Renal cortex interstitium (tissue), 11 donors: Measurements from ENCODE around the gene THEMIS. TPM values are rescaled to one million over a fixed set of nuclear protein-coding genes. Genes with fewer than 3 reads are reported as not detected.
A peak's percentile ranks its signal among the peaks of the same experiment; 100 is the strongest.
"Not testable (repeated sequence)": the region's sequence is repeated elsewhere in the genome, so short reads cannot be mapped to it uniquely, and the experiment has no call there.

Experiments
- DNase-seq, 11 donors: peaks; one replicate each; pipeline ENCODE4 v3.0.0-alpha.2; 2013; ENCODE audit warnings: low read depth in 9 of 11, low spot score in 4 of 11; ENCODE audit errors: extremely low read depth in 1 of 11
- polyA plus RNA-seq, 3 donors: library from polyadenylated mRNA; unstranded; fragments of 120-200 nt; gene quantifications; one replicate each; pipeline ENCODE4 v1.2.1, GENCODE V29; 2013; ENCODE audit not compliant: insufficient read length in 3 of 3

Gene THEMIS
- polyA plus RNA-seq, 3 donors = not detected

- DNase-seq = no peak
These were observed 17.9 kb upstream of the THEMIS start for GRCh38 chr6:127918506-127919427.

DNA sequence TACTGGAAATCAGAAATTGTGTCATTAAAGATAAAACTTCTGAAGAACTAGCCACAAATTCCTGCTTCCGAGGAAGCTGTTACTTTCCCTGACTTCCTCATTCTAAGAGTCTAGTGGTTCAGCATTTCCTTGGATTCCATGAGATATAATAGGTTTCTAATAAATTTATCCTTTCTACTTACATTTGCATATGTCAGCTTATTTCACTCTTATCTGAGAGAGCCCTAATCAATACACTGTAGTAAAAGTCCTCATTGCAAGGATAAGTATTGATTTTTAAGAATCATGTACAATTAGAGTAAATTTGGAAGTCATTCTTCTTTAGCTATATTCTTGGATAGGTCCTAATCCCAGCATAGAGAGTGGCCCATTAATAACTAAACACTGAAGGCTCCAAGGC is 16.9 kb upstream of the THEMIS start:
- DNase-seq = no peak

DNA sequence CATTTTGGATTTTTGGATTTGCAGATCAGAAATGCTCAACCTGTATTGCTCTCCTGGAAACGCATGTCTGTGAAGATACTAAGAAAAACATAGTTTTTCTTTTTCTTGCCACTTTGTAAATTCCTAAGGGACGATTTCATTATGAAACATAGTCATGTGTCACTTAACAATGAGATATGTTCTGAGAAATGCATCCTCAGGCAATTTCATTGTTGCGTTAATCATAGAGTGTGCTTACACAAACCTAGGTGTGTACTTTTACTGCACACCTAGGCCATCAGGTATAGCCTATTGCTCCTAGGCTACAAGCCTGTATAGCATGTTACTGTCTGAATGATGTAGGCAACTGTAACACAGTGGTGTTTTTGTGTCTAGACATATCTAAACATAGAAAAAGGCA is 13.4 kb upstream of the THEMIS start:
- no peak for DNase-seq

- no peak for DNase-seq
These were observed 12.1 kb upstream of the THEMIS start for GRCh38 chr6:127912914-127913313.

DNA sequence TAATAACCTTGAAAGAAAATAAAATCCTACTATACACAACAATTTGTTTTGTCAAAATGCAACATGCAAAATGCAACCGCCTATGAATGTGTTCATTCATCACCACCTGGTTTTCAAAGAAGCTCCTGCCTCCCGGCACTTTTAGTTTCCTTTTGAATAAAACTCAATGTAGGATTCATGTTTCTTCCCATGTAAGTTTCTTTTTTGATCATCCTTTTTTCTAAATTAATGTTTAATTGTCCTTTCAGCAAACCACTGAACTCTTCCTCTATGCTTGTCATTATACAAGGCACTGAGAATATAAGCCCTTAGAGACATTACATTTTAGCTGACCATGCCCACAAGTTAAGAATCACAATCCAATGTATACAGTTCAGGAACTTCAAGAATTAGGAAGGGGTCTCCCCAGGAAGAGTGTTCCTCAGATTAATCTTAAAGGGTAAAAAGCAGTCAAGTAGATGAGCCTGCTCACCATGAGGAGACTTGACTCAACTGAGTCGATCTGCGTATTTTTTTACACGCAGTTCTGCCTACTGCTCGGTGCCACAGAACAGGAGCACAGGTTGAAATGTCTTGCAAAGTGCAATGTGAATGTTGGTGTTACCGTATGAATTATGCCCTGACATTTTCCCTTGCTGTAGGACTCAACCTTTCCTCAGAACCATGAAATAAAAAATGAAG is 7.2 kb upstream of the THEMIS start:
- no peak for DNase-seq

DNA sequence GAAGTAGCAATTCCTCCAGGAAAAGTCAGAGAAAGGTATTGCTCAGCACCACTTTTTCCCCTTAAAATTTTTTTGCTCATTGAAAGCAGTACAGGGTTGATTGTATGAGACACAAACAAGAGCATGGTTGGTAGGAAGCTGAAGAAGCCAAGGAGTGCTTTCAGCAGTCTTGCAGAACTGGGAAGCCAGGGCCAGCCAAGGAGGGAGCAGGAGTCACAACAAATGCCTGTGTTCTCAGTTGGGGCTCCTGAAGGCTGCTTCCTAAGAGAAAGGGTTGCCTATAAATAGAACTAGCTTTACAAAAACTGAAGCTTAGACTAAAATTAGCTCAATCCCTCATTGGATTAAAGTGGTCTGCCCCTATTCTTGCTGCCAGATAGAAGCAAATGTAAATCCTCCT is 3.3 kb upstream of the THEMIS start:
- no peak for DNase-seq

- DNase-seq = no peak
These were observed 2.1 kb upstream of the THEMIS start for GRCh38 chr6:127902933-127903332.

DNA sequence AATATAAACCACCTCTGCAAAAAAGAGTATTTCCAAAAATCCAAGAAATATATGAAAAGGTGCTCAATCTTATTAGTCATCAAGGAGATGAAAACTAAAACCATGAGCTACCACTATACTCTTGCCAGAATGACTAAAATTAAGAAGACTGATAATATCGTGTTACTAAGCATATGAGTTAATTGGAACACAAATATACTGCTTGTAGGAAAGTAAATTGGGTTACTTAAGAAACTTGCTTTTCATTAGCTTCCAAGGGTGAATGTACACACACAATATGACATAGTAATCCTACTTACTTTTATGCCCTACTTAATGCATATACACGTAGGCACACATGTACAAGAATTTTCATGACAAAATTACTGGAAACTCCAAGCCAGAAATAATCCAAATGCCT is 3.4 kb downstream of the THEMIS start:
- no peak for DNase-seq

GRCh38 chr6:127894051-127894450 is 6.8 kb downstream of the THEMIS start:
- no peak for DNase-seq

DNA sequence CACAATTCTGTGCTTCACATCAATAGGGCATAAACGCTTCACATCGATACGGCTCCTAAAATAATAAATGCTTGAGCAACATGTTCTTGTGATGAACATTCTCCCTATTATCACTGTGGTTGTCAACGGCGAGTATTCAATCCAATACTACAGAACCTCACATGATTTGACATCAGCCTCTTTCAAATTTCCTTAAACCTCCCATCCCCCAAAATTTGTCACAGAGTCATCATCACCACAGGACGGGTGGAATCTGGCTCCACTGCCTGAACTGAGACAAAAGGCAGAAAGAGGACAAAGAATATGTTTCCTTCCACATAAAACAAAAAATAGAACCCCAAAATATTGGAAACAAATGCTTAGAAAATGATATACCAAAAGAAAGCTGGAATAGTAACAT is 7.3 kb downstream of the THEMIS start:
- DNase-seq = no peak

- DNase-seq = no peak
These were observed 9.0 kb downstream of the THEMIS start for GRCh38 chr6:127891731-127892326.

GRCh38 chr6:127886603-127887002 is 14.3 kb downstream of the THEMIS start:
- DNase-seq = no peak

- DNase-seq = no peak
These were observed 16.7 kb downstream of the THEMIS start for GRCh38 chr6:127884134-127884533.

DNA sequence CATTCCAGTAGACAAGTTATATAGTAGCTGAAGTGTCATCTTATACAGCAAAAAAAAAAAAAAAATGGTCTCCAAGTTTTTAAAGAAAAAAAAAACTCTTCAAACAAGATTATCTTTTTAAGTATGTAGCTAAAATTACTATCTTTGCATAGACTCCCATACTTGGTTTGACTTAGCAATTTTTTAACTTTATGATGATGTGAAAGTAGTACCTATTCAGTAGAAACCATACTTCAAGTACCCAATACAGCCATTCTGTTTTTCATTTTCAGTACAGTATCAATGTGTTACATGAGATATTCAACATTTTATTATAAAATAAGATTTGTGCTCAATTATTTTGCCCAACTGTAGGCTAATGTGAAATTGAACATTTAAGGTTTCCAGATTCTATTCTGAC is 18.9 kb downstream of the THEMIS start:
- not testable (repeated sequence) for DNase-seq

DNA sequence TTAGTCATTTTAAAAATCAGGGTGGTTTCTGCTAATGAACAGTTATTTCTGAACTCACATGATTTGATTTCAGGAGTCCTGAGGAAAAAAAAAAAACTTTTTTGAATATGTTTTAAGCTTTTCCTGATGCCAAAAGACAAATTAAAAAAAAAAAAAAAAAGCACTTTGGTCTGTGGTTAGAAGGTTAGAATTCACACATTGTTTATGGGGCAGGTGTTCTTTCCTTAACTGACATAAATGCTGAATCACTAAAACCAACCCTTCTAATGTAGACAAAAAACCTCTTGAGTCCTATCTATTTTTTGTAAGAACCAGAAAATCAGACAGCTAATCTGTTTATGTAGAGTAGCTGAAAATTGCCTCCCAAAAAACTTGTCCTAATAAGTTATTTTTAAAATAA is 20.4 kb downstream of the THEMIS start:
- no peak for DNase-seq

DNA sequence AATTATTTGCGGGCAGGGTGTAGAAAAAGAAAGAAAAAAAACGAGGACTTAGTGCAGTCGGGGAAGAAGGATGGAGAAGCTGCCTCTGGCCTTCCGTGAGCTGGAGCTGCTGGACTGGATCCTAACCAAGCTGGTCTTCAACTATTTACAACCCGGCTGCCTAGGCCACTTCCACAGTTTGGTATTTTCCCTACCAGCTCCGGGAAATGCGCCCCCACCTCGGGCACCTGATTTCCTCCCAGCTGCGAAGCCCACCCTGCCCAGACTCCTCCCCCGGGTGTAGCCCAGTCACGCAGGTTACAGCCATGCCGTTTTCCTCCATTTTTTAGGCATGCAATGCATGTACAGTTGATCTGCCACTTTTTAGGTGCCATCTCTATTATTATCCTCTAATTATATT is 21.2 kb downstream of the THEMIS start:
- peak in 7 of 11 donors; percentile 2 to 30 (median 15) for DNase-seq

DNA sequence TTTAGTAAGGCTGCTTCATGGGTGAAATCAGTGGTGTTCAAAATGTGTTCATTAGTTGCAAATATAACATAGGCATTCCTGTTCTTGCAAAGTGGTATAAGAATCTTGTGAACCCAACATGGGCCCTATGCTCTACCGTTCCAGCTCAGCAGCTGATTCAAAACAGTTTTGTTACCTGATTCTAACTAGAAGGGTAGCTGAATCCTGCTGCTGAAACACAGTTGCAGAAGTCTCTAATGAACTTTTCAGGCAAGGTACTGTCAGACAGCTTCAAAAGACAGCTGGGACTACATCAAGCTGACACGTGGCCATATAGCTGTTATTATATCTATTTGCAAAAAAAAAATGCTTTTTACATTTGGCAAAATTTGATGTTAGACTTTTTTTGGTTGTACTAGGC is 22.7 kb downstream of the THEMIS start:
- no peak for DNase-seq

- no peak for DNase-seq
These were observed 23.6 kb downstream of the THEMIS start for GRCh38 chr6:127877231-127877630.

- DNase-seq = no peak
These were observed 31.0 kb downstream of the THEMIS start for GRCh38 chr6:127869772-127870404.

GRCh38 chr6:127869183-127869582 is 31.7 kb downstream of the THEMIS start:
- no peak for DNase-seq
